ENCODE data around the gene CACNA1G.

GRCh38 chr17:50577451-50577954, 17.0 kb downstream of the CACNA1G start:
- TF ChIP-seq GATA2 (IDR thresholded peaks at IDR 0.05; ENCODE audit: low read depth, low read length) (no peak), GATA3 (IDR thresholded peaks at IDR 0.05; ENCODE audit: low read depth, low read length) (no peak)

All from SH-SY5Y (cell line).